T-helper 2 cell treated with Interferon-gamma antibody and Interleukin-4, amounts not matched to agents 100 ng/mL and 5 ng/mL, for 36 hours (primary cell): ENCODE measurements around the gene GCG. TPM values are rescaled to one million over a fixed set of nuclear protein-coding genes. Genes with fewer than 3 reads are reported as not detected.

Source experiments
- intact Hi-C: fragments of 100-400 bp; cut with micrococcal nuclease; formaldehyde crosslinking; loops from one replicate; pipeline ENCODE4 v1.15.1; 2023
- total RNA-seq: library from RNA; stranded (reverse); gene quantifications from 2 replicates; pipeline ENCODE4 v1.2.3, GENCODE V29; 2022

Gene GCG
- total RNA-seq = not detected in 2 replicates

DNA sequence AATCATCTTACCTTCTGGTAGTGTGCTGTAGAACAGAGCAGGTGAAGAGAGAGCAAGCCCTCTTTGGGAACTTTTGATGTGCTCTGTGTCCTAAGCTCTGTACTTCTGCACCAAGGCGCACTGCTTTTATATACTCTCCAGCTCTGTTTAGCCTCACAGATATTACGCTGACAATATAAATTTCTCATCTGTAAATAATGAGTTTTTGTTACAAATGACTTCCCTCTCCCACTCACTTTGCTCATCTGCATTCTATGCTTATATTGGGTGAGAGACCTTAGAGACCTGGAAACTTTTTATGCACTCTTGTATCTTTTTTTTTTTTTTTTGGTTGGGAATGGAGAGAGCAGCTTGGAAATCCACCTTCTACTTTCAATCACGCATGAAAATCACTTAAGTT lies at the start of gene GCG:
TSS of gene GCG (minus strand) at position 101 of the 400 bp plus-strand sequence. CDS start 3,069 bp downstream, outside the sequence.
- intact Hi-C loops = no loop called here

DNA sequence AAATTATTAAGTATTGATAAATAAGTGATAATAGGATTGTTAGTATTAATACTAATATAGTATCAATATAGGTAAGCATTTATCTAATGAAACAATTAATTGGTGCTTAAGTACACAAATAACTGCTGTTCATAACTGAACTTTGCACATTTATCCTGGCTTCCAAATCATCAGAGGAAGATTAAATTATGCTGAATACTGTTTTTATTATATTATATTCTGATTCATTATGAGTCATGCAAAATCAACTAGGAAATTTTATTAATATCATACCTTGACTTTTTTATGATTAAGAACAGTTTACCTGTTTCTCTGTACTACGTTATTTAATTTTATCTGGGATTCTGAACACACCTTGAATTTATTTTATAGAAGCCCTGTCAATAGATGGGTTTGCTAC lies 48.6 kb upstream of the GCG start:
- intact Hi-C loops = no loop called here

GRCh38 chr2:162199913-162200312 lies 47.9 kb upstream of the GCG start:
- intact Hi-C loops = no loop called here

GRCh38 chr2:162198239-162198638 lies 46.2 kb upstream of the GCG start:
- intact Hi-C loops = no loop called here

- intact Hi-C loops = no loop called here
These were observed 45.2 kb upstream of the GCG start for GRCh38 chr2:162197069-162197825.

- intact Hi-C loops = no loop called here
These were observed 44.6 kb upstream of the GCG start for GRCh38 chr2:162196638-162197037.

GRCh38 chr2:162188451-162188850 lies 36.4 kb upstream of the GCG start:
- intact Hi-C loops = no loop called here

DNA sequence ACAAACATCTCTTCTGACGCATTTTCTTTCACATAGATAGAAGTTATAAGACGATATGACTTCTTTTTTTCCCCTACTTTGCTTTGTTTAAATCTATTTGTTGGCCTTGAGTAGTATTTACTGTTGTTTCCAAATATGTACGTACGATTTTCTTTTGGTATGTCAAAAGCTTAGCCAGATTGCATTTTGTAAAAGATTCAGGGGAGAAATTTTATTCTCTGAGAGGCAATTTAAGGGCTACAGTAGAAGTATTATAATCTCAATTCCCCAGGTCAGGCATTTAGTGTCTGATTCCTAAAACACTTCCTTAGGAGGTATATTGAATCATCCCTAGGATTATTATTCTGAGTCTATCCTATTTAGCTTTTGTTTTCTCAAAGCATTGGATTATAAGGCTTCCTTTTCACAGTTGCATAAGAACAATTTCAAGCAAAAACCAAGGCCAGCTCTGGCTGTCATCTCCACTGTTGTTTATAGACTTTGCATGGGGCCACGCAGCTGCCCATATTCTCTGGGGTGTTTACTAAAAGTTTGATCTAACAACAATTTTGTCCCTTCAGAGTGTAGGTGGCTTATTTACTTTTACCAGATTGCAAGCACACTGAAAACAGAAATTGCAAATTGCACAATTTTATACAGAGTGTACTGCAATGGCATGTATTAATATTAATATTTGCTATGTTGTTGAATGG lies 33.6 kb upstream of the GCG start:
- intact Hi-C loops = no loop called here

- intact Hi-C loops = no loop called here
These were observed 32.9 kb upstream of the GCG start for GRCh38 chr2:162184821-162185450.

DNA sequence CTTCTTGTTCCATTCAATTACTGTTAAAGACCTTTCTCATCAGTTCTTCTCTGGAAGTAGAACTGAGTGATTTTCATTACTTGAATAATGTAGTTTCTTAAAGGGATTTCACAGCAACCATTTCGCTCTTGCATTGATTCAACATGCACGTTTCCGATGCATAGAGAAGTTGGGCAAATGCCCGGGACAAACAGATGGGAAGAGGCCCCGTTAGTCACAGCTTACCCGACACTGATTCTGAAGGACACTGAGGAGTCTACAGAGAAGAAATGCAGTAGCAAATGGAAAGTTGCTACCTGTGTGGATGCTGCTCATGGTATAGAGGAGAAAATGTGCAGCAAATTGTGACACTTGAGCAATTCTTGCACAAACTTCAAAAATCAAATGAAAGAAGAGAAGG lies 32.3 kb upstream of the GCG start:
- intact Hi-C loops = no loop called here

GRCh38 chr2:162182395-162182794 lies 30.3 kb upstream of the GCG start:
- intact Hi-C loops = no loop called here

GRCh38 chr2:162177301-162177700 lies 25.3 kb upstream of the GCG start:
- intact Hi-C loops = no loop called here

- intact Hi-C loops = no loop called here
These were observed 23.7 kb upstream of the GCG start for GRCh38 chr2:162175714-162176113.

GRCh38 chr2:162174746-162175145 lies 22.7 kb upstream of the GCG start:
- intact Hi-C loops = no loop called here

DNA sequence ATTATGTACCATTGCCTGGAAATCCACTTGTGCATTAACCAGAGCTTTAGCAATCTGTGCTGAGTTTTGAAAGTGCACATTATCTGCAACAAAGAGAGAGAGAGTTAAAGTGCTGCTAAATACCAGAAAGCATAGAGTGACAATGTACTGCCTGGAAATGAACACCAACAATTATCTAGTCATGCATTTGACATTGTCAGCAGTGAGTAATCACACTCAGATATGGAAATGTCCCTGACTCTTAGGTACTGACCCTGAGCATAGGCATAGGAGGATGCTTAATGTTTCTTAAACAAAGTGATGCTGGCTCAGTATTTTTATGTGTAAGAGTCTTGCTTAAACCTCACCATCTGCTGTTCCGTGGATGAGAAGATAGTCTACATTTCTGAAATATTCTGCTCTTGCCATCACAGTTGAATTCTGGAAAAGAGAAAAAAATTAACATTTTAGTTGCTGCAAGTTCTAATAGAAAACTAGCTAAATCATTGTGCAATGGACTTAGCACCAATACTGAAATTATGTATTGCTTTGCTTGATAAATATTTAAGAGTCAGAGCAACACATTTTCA lies 20.8 kb upstream of the GCG start:
- intact Hi-C loops = no loop called here

DNA sequence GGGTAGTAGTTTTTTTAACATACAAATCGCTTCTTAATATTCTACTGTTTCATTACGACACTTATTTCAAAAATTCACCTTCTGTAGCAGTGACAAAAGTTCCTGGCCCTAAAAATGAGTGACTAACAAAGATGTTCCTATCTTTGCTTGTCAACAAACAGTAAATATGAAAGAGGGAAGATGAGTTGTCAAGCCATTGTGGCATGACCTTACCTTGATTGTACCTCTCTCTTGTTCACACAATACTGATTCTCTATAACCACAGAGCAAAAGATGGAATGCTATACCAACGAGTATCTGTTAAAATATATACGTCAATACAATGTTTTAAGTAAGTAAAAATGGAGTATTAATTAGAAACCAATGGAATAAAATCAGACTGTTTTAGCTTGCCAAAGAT lies 14.7 kb upstream of the GCG start:
- intact Hi-C loops = no loop called here

DNA sequence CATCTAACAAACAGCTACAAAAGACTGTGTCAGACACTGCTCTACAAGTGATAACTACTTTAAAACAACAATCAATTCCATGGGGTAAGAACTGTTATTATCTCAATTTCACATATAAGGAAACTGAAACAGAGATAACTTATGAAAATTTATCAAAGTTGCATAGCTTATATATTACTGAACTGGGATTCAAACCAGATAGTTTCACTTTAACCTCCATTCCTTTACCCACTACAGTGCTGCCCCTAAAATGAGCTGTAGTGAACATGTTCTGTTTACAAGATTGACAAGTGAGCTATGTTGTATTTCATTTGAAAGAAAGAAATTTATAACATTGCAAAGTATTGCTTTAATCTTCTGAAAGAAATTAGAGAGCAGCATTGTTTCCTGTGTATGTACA lies 14.1 kb upstream of the GCG start:
- intact Hi-C loops = no loop called here

DNA sequence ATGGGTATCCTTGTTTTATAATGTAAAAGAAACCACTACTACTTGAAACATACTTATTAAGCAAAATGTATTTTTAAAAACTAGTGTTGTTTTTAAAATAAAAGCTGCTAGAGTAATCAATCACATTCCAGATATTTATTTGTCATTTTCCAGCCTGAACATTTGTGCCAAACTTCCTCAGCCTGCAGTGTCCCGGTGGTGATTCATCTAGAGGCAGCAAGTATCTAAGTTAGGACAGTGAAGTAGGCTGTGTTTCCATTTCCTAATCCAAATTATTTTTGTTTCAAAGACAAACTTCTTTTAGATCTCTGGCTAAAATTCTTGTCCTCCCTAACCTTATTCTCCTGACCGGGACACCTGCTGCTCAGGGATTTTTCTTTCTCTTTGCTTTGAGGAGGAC lies 12.8 kb upstream of the GCG start:
- intact Hi-C loops = no loop called here

GRCh38 chr2:162159446-162159845 lies 7.4 kb upstream of the GCG start:
- intact Hi-C loops = no loop called here

DNA sequence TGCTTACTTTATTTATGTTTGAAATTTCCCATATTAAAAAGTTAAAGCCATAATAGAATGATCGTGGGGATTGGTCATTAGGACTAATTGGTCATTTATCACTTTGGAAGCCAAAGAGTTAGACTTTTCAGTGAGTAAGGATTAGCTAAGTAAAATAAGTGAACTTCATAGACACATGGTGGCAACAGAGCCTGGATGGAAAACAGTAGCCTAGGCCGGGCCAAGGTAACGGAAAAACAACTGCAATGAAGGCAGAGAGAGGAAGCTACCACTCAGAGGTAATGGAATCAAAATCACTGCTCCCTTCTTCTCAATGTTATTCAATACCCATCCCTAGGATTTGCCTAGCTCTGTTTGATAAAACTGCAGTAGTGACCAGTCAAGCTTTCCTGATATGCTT lies 4.1 kb upstream of the GCG start:
- intact Hi-C loops = no loop called here

- intact Hi-C loops = no loop called here
These were observed 3.0 kb upstream of the GCG start for GRCh38 chr2:162155093-162155492.

GRCh38 chr2:162153608-162154224 lies 1.7 kb upstream of the GCG start:
- intact Hi-C loops = loop anchor here (1.0 kb wide), 2 partner anchors 145 to 567 kb away; no protein-coding TSS in a partner anchor
